ENCODE results near the gene TRPM3.

- TF ChIP-seq CTCF (IDR thresholded peaks at IDR 0.05) (no peak), POLR2A (IDR thresholded peaks at IDR 0.05) (no peak)
Observed at GRCh38 chr9:70658765-70659164, 462.7 kb downstream of the TRPM3 start.
